Peyer's patch (tissue), 4 donors: ENCODE measurements around the gene RWDD1.

ENCODE experiments used
- POLR2A ChIP-seq, 2 donors: fragments of 450-650 bp; IDR thresholded peaks; one replicate each; pipeline ENCODE4 v1.5.1; 2017; ENCODE audit warnings: antibody characterized with exemption in 2 of 2, mild to moderate bottlenecking in 2 of 2, moderate library complexity in 2 of 2
- TF ChIP-seq, protein P1 (sequence below), 6 experiments: fragments of 450-650 bp in 4 of 6; fragments of 200-600 bp in 2 of 6; sonication (generic) in 1 of 6; IDR thresholded peaks; one replicate each; pipeline ENCODE4 v1.5.1; 2017 to 2019; ENCODE audit warnings: antibody characterized with exemption in 6 of 6, mild to moderate bottlenecking in 3 of 6, moderate library complexity in 1 of 6

DNA sequence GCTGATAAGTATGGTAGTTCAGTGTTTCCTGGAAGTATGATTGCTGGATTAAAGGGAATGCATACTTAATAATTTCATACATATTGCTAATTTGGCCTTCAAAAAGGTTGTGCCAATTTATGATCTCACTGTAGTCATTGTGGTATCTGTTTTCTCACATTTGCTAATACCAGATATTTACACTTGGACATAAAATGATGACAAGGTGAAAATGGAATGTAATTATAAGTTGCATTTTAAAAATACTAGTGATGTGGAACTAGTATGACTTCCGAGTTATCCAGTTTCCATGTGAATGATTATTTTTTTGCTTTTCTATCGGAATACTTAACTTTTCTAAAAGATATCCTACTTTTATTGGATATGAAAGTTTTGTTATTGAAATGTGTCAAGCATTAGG lies 15.4 kb downstream of the RWDD1 start:
- TF ChIP-seq, protein P1, sequence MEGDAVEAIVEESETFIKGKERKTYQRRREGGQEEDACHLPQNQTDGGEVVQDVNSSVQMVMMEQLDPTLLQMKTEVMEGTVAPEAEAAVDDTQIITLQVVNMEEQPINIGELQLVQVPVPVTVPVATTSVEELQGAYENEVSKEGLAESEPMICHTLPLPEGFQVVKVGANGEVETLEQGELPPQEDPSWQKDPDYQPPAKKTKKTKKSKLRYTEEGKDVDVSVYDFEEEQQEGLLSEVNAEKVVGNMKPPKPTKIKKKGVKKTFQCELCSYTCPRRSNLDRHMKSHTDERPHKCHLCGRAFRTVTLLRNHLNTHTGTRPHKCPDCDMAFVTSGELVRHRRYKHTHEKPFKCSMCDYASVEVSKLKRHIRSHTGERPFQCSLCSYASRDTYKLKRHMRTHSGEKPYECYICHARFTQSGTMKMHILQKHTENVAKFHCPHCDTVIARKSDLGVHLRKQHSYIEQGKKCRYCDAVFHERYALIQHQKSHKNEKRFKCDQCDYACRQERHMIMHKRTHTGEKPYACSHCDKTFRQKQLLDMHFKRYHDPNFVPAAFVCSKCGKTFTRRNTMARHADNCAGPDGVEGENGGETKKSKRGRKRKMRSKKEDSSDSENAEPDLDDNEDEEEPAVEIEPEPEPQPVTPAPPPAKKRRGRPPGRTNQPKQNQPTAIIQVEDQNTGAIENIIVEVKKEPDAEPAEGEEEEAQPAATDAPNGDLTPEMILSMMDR (IDR thresholded peaks at IDR 0.05): no peak
- no peak for TF ChIP-seq POLR2A (IDR thresholded peaks at IDR 0.05)
